ENCODE measurements around the gene FGGY.
"Not testable (repeated sequence)": the region's sequence is repeated elsewhere in the genome, so short reads cannot be mapped to it uniquely, and the experiment has no call there.

FGGY gene

DNA sequence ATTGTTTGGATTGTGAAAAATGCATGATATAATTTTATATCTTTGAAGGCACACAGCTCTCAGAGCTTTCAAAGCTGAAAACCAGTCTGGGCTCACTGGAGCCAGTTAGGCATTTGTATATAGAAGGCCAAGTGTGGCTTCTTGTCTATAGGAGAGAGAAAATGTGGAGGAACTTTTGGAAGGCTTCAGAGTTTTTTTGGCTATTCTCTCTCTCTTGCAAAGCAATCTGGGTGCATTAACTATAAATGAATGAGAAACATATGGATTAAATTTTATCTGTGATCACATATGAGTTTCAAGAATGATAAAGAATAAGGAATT is 301.2 kb downstream of the FGGY start:
- FAIRE-seq = no peak

DNA sequence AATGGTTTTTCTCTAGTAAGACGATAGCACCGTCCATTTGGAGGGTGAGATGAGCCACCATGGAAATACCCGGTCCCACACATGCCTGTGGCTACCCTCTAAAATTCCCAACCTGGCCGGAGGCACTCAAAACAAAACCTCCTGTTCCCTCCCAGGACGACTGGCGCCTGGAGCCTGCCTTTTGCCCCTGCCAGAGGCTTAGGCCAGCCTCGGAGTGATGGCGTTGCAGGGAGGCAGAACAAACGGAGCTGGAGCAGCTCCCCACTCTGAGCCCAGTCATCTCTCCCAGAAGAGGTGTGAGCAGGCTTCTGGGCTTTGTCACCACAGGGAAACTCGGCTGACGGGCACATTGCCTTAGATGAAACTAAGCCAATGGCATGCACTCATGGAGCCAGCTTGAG is 304.1 kb downstream of the FGGY start:
- FAIRE-seq = no peak

DNA sequence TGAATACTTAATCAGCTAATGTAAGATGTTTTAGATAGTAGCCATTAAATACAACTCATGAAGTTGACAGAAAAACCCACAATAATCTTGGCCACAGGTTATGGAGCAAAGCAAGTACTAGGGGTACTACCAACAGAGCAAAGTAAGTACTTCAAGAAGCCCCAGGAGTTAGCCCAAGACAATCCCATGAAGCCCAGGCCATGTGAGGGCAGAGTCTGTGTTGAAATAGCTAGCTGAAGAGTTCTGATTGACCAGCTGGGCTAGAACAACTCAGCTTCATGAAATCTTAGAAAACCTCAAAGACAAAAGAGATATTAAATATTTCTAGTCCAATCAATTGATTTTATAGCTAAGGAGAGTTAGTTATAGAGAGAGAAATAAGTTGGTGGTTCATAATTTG is 304.9 kb downstream of the FGGY start:
- FAIRE-seq = no peak

- no peak for FAIRE-seq
These were observed 307.3 kb downstream of the FGGY start for GRCh38 chr1:59604191-59604590.

DNA sequence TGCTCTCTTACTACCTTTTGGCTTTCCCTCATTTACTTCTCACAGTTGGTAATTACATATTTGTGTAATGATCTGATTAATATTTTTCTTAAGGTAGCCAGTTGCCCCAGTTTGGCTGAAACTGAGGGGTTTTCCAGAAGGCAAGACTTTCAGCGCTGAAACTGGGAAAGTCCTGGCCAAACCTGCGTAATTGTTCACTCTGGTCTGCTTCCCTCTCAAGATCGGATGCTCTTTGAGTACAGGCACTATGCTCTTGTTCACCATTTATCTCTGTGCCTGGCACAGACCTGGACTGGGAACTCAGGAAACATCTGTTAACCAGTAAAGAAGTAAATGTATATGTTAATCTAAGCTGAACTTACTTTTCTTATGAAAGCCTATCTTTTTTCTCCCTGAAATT is 308.3 kb downstream of the FGGY start:
- no peak for FAIRE-seq

- FAIRE-seq = no peak
These were observed 308.9 kb downstream of the FGGY start for GRCh38 chr1:59605761-59606160.

DNA sequence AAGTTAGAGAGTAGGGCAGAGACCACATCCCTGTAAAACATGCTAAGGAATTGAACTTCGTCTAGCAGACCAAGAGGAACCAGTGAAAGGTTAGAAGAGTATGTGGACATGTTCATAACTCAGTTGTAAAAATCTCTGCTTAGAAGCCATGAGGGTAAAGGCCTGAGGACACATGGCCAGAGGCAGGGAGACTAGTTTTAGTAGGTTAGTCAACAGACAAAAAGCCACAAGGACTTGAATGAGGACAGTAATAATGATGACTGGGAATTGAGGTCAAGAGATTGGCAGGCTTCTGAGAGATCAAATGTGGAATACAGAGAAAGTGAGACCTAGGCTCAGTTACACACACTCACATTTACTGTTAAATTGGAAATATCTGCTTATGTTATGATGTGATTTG is 312.4 kb downstream of the FGGY start:
- FAIRE-seq = no peak

GRCh38 chr1:59610499-59610898 is 313.6 kb downstream of the FGGY start:
- not testable (repeated sequence) for FAIRE-seq

DNA sequence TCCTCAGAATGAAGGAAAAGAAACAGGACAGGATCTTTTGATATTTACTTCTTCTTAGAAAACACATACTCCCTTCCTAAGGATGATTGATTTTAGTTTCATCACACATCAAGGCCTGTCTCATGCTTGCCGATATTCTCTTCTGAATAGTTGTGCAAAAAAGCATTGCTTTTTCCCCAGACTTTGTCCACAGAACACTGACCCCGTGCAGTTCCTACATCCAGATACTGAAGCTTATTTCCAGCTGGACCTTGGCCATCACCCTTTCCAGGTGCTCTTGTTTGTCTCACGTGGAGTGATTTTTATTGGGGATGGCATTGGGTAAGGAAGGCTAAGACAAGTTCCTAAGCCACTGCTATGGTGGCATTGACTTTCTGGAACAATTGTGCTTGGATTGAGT is 320.5 kb downstream of the FGGY start:
- no peak for FAIRE-seq

GRCh38 chr1:59619557-59619956 is 322.7 kb downstream of the FGGY start:
- no peak for FAIRE-seq

- FAIRE-seq = no peak
These were observed 328.5 kb downstream of the FGGY start for GRCh38 chr1:59625384-59625783.

DNA sequence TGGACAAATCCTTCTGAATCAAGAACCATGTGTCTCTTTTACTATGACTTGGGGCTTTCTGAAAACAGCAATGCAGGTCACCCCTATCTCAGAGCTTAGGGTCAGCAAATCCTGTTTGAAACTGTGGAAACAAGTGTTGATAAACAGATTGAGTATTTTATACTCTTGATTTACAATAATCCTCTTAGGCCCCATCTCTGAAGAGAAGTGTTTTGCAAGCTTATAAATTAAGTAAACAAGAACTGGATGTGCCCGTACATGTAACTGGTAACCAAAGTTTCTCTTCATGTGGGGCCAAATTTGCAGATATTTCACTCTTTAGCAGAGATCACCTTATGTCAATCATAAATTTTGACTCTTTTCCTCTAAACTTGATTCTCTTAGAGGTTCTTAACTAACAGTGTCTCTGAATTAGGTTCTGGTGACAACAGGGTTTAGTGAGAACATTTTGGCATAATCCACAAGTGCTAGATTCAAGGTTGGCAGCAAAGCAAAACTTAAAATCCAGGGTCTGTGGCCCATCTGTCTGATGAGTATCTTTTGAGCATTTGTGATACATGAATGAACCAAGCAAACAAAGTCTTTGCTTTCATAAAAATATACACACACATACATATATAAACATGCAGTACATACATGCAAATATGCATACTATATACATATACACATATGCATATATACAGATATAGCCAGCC is 334.8 kb downstream of the FGGY start:
- FAIRE-seq = no peak

GRCh38 chr1:59635097-59635496 is 338.2 kb downstream of the FGGY start:
- no peak for FAIRE-seq

- no peak for FAIRE-seq
These were observed 341.4 kb downstream of the FGGY start for GRCh38 chr1:59638231-59638711.

DNA sequence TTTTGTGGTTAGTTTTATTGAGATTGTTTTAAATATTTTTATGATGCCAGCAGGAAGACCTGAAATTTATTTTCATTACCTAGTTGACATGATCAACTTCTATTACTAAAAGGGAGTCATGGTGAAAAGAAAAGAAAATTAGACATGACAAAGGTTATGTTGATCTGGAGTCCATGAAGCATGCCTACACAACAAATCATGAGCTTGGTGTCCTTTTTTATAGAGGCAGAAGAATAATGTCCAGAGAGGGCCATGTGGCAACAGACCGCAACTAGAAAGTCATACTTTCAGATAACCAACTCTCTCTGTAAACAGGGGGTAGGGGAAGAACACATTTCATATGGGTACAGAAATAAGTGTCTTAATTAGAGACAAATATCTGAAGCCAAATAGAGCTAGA is 342.4 kb downstream of the FGGY start:
- no peak for FAIRE-seq

GRCh38 chr1:59640851-59641250 is 344.0 kb downstream of the FGGY start:
- no peak for FAIRE-seq

DNA sequence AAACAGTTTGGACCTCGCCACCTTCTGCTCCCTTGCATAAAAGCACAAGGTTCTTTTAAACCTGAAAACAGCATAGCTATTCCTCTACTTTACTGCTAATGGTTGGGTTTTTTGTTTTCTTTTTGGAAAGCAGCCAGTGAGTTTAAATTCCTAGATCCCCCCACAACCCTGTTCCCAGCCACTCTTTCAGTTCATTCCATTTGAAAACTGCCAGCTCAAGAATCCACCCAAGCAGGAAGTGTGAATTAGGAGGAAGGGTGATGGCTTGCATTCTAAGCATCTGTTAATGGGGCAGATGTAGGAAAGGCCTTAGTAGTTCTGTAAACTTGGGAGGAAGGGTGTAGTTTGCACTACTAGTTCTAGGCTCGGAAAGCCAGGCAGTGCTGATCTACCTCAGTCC is 344.9 kb downstream of the FGGY start:
- FAIRE-seq = no peak

- FAIRE-seq = no peak
These were observed 346.6 kb downstream of the FGGY start for GRCh38 chr1:59643526-59643925.

GRCh38 chr1:59645893-59646292 is 349.0 kb downstream of the FGGY start:
- FAIRE-seq = no peak

- FAIRE-seq = not testable (repeated sequence)
These were observed 356.5 kb downstream of the FGGY start for GRCh38 chr1:59653142-59653958.

DNA sequence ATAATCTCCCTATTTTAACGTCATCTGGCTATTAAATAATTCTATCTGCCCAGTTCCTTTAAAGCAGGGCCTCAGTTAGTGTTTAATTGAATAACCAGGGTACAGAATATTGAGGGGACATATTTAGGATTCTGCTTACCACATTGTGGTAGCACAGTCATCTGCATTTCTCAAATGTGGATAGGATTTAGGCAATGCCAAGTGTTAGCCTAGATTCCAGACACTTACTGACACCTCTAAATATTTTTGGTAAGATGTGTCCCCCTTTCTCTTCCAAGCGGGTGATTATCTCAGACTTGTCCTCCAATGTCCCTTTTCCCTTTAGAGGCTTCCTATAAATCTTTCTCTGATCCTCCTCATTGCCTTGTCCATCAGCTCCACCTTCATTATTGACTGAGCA is 357.1 kb downstream of the FGGY start:
- FAIRE-seq = no peak

GRCh38 chr1:59657873-59658465 is 361.1 kb downstream of the FGGY start:
- no peak for FAIRE-seq

DNA sequence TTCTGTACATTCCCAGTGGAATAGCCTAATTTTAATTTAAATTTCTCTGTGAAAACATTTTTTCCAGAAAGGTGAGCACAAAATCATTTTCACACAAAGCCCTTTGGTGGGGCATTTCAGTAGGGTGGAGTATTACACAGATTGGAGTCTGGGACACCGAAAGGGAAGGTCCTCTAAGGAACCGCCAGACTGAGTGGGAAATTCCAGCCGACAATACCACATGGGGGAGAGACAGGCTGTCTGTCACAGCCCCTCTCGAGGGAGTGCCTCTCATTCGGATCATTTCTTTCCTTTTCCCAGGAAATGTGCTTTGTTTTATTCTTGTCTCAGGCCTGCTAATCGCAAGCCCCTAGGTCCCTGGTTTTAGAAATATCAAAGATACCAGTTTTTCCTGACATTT is 367.3 kb downstream of the FGGY start:
- no peak for FAIRE-seq

DNA sequence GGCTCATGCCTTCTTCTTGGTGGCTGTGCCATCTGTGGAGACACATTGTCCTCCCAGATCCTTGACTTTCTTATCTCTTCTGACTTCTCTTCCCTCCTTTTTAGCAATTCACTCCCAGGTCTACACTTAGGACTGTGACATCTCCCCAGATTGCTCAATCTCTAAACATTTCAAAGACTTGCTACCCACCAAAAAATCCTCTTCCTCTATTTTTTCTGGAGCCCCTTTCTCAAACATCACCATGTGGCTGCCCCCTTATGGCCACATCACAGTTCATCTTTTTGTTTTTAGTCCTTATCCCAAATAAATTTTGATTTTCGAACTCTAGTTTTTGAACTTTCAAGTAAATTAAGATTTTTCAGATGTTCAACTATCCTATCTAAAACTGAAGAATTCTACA is 369.2 kb downstream of the FGGY start:
- FAIRE-seq = no peak

Measured in A204.1 (cell line).